Brain microvascular endothelial cell (primary cell): ENCODE results near the gene DLG2.
"Not testable (repeated sequence)": the region's sequence is repeated elsewhere in the genome, so short reads cannot be mapped to it uniquely, and the experiment has no call there.

Source experiments
- DNase-seq: peaks from one replicate; pipeline ENCODE4 v3.0.0-alpha.2; 2020
- H3K27ac ChIP-seq: fragments of 250-450 bp; sonication (Bioruptor Pico); 2 replicates; pipeline ENCODE4 v1.5.1; 2020; ENCODE audit warnings: mild to moderate bottlenecking, moderate library complexity
- H3K27me3 ChIP-seq: fragments of 250-450 bp; sonication (Bioruptor Pico); replicated peaks from 2 replicates; pipeline ENCODE4 v1.5.1; 2020; ENCODE audit warnings: mild to moderate bottlenecking
- H3K36me3 ChIP-seq: fragments of 250-450 bp; sonication (Bioruptor Pico); replicated peaks from 2 replicates; pipeline ENCODE4 v1.5.1; 2020; ENCODE audit warnings: mild to moderate bottlenecking
- H3K4me3 ChIP-seq: 2 replicates; pipeline ENCODE4 v1.5.1; 2011; ENCODE audit warnings: low read depth, mild to moderate bottlenecking, control low read depth, low read length, moderate library complexity
- in situ Hi-C: cut with HindIII; loops from 2 replicates; pipeline ENCODE4 v1.10.0; 2017; ENCODE audit warnings: low sequenced_read_pairs, low pct_ligation_motif_present
- TF ChIP-seq, protein P1 (sequence below): IDR thresholded peaks from 2 replicates; pipeline ENCODE4 v1.5.1; 2011; ENCODE audit warnings: low read depth, mild to moderate bottlenecking, moderate library complexity, low read length, control low read depth, inconsistent platforms; ENCODE audit errors: missing control alignments

The DLG2 gene

DNA sequence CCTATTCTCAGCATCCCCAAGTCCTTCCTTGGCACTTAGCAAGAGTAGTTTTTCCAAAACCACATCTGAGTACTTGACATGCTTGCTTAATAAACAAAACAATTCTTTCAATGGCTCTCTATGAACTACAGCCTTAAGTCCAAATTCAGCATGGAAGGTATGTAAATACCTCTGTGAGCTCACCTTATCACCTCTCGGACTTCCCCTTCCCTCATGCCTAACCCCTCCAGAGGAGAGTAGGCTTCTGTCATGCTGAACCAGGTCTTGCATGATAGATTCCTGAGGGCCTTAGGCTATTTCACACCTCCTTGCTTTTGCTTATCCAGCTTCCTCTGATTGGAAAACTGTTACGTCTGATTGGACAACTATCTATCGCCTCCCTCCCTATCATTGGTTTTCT, 2028.1 kb downstream of the DLG2 start:
- Histone ChIP-seq H3K27ac (no peak overlapping the region), H3K4me3 (no peak overlapping the region), H3K36me3 (no peaks in the 10 kb centered on the region), H3K27me3 (no peaks in the 10 kb centered on the region)
- in situ Hi-C loops = no loop called here
- no peak for DNase-seq
- TF ChIP-seq, protein P1, sequence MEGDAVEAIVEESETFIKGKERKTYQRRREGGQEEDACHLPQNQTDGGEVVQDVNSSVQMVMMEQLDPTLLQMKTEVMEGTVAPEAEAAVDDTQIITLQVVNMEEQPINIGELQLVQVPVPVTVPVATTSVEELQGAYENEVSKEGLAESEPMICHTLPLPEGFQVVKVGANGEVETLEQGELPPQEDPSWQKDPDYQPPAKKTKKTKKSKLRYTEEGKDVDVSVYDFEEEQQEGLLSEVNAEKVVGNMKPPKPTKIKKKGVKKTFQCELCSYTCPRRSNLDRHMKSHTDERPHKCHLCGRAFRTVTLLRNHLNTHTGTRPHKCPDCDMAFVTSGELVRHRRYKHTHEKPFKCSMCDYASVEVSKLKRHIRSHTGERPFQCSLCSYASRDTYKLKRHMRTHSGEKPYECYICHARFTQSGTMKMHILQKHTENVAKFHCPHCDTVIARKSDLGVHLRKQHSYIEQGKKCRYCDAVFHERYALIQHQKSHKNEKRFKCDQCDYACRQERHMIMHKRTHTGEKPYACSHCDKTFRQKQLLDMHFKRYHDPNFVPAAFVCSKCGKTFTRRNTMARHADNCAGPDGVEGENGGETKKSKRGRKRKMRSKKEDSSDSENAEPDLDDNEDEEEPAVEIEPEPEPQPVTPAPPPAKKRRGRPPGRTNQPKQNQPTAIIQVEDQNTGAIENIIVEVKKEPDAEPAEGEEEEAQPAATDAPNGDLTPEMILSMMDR = no peak

- H3K27me3 ChIP-seq, DNase-seq, H3K27ac ChIP-seq, in situ Hi-C loops, H3K36me3 ChIP-seq: not testable (repeated sequence)
- peak overlapping the region; percentile 41 for H3K4me3 ChIP-seq
These were observed 2039.3 kb downstream of the DLG2 start for GRCh38 chr11:83587797-83588196.

DNA sequence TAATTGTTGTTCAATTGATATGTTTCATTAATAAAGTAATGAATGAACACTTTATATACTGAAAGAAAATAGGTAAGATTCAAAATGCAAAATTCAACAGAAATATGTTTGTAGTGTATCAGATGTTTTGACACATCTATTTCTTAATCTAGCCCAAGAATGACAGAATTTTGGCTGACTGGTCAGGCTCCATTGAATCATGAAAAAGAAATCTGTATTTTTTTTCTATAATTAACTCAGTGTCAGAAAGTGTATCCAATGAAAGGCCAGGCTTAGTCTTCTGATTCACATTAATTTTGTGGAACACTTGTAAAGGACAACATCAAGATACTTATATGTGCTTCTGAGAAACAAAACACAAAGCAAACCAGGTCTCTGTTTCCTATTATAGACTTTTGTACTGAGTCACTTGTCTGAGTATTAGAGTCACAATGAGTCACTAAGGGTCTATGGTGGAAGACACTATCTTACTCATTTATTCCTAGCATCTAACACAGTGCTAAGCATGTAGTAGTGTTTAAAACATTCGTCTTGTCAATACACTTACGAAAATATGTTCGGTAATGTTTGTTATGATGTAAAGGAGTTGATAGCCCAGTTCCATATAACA, 2043.3 kb downstream of the DLG2 start:
- Histone ChIP-seq H3K27me3 (no peaks in the 10 kb centered on the region), H3K4me3 (no peak overlapping the region), H3K36me3 (no peaks in the 10 kb centered on the region), H3K27ac (no peak overlapping the region)
- TF ChIP-seq, protein P1 = no peak
- peak; percentile 39 for DNase-seq
- in situ Hi-C loops = no loop called here

DNA sequence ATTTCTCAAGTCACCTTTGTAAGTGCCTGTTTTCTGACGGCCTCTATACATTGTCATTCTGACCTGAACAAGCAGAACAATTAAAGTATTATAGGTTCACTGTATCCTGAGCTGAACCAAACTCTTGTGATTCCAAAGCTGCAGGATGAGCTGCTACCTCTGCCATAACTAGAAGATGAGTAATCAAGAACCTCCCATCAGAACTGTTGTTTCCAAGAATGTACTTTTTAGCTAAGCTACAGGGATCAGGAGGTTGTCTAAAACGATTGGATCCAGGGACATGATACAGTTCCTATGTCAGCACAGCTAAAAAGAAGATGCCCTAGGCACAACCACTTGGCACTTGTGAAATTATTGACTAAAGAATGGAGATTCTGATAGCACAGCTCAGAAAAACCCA, 2052.6 kb downstream of the DLG2 start:
- TF ChIP-seq, protein P1 = no peak
- peak; percentile 6 for DNase-seq
- H3K27ac ChIP-seq = no peak overlapping the region
- no peaks in the 10 kb centered on the region for H3K36me3 ChIP-seq
- no peaks in the 10 kb centered on the region for H3K27me3 ChIP-seq
- no peak overlapping the region for H3K4me3 ChIP-seq
- in situ Hi-C loops = no loop called here

- Histone ChIP-seq H3K27me3 (no peaks in the 10 kb centered on the region), H3K27ac (no peak overlapping the region), H3K4me3 (no peak overlapping the region), H3K36me3 (no peaks in the 10 kb centered on the region)
- in situ Hi-C loops = no loop called here
- DNase-seq = no peak
- TF ChIP-seq, protein P1 = no peak
These were observed 2054.3 kb downstream of the DLG2 start for GRCh38 chr11:83572581-83573496.

GRCh38 chr11:83571302-83571701, 2055.8 kb downstream of the DLG2 start:
- TF ChIP-seq, protein P1 = no peak
- no peak for DNase-seq
- in situ Hi-C loops = no loop called here
- Histone ChIP-seq H3K27ac (no peak overlapping the region), H3K27me3 (no peaks in the 10 kb centered on the region), H3K4me3 (no peak overlapping the region), H3K36me3 (no peaks in the 10 kb centered on the region)
